Duodenal mucosa (tissue), 2 donors: ENCODE measurements around the gene LRRC36.
A peak's percentile ranks its signal among the peaks of the same experiment; 100 is the strongest.

Experiments used
- H3K27ac ChIP-seq: one replicate; pipeline ENCODE4 v1.7.0; 2013; ENCODE audit warnings: low read depth, low read length
- H3K27me3 ChIP-seq, 2 donors: one replicate each; pipeline ENCODE4 v1.7.0; 2013; ENCODE audit warnings: low read length in 2 of 2, control low read depth in 1 of 2; ENCODE audit not compliant: insufficient read depth in 2 of 2, control insufficient read depth in 1 of 2
- H3K36me3 ChIP-seq, 2 donors: one replicate each; pipeline ENCODE4 v1.7.0; 2013; ENCODE audit warnings: low read length in 2 of 2, control low read depth in 1 of 2; ENCODE audit not compliant: insufficient read depth in 2 of 2, control insufficient read depth in 1 of 2
- H3K4me1 ChIP-seq, 2 donors: one replicate each; pipeline ENCODE4 v1.7.0; 2013; ENCODE audit warnings: low read length in 2 of 2, control low read depth in 1 of 2; ENCODE audit not compliant: insufficient read depth in 2 of 2, control insufficient read depth in 1 of 2
- H3K4me3 ChIP-seq, 2 donors: one replicate each; pipeline ENCODE4 v1.7.0; 2013; ENCODE audit warnings: low read length in 2 of 2, low read depth in 1 of 2
- H3K9ac ChIP-seq, 2 donors: one replicate each; pipeline ENCODE4 v1.7.0; 2013; ENCODE audit warnings: low read length in 2 of 2, low read depth in 1 of 2
- H3K9me3 ChIP-seq, 2 donors: one replicate each; pipeline ENCODE4 v1.7.0; 2013; ENCODE audit warnings: low read length in 2 of 2, control low read depth in 1 of 2; ENCODE audit not compliant: control insufficient read depth in 1 of 2

LRRC36 gene

GRCh38 chr16:67430977-67431774 lies 104.6 kb downstream of the LRRC36 start, which contains the start of gene HSD11B2:
TSS of gene HSD11B2 (plus strand) at chr16:67431121. CDS start at chr16:67431249, 128 bp downstream.
- Histone ChIP-seq H3K9me3 (no peaks in the 10 kb centered on the region), H3K4me3 (peak within 1 kb of the TSS; percentile 77 to 82), H3K4me1 (peaks cover 30 to 38% of the 10 kb centered on the region in 2 donors), H3K36me3 (peaks cover 6 to 8% of the 10 kb centered on the region in 2 donors), H3K27me3 (no peaks in the 10 kb centered on the region), H3K9ac (peak within 1 kb of the TSS; percentile 94 to 98), H3K27ac (peak within 1 kb of the TSS; percentile 97)

DNA sequence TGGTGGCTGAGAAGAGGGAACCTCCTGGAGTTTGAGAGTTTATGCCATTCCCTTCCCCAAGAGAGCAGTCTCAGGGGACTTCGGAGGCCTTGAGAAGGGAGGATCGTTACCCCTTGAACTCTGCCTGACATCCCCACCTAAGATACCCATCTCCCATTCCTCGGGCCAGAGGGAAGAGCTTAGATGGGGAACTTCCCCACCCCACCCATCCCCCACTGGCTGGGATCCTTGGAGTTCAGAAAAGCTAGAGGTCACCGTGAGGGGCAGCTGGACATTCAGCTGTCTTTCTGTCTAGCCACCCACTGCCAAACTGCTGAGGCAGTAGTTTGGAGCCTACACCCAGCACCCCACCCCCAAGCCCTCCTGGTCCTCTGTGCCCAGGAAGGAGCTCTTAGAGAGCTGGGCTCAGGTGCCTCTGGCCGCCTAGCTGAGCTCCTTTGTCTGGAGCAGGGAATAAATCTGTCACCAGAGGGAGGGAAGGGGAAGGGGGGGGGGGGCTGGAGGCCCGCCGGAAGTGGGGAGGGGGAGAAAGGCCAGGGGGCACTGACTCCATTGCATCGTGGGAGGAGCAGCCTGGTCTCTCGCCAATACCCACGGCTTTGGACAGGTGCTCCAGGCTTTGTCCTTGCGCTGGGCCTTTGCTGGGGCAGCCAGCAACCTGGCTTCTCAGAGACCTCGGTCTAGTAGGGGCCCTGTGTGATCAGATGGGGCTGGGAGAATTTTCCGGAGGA lies 105.3 kb downstream of the LRRC36 start:
- H3K36me3 ChIP-seq, result peaks cover 9 to 14% of the 10 kb centered on the region in 2 donors
- H3K9ac ChIP-seq, result peak overlapping the region; percentile 93 to 94
- H3K4me1 ChIP-seq, result peaks cover 30 to 38% of the 10 kb centered on the region in 2 donors
- peak overlapping the region; percentile 77 to 82 for H3K4me3 ChIP-seq
- H3K27me3 ChIP-seq, result no peaks in the 10 kb centered on the region
- peak overlapping the region; percentile 82 for H3K27ac ChIP-seq
- H3K9me3 ChIP-seq, result no peaks in the 10 kb centered on the region

DNA sequence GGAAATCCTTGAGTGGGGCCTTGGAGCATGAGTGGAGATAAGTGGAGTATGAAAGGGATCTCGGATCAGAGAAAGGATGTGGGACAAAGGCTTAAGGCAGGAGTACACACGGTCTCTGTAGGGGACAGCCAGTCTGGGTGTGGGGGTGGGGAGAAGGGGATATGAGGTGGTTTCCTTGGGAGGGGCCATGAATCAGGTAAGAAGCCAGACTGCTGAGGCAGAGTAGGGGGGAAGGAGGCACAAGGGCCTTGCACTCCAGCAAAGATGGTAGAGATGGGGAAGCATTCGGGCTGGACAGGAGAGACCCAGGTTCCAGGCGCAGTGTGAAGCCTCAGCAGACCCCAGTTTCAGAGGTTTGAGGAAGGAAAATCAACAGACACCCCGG lies 105.9 kb downstream of the LRRC36 start:
- H3K9me3 ChIP-seq, result no peaks in the 10 kb centered on the region
- H3K27me3 ChIP-seq, result no peaks in the 10 kb centered on the region
- H3K9ac ChIP-seq, result peak overlapping the region; percentile 79 to 93
- H3K4me1 ChIP-seq, result peaks cover 30 to 38% of the 10 kb centered on the region in 2 donors
- peak overlapping the region; percentile 82 for H3K27ac ChIP-seq
- peaks cover 9 to 20% of the 10 kb centered on the region in 2 donors for H3K36me3 ChIP-seq
- H3K4me3 ChIP-seq, result peak overlapping the region; percentile 77 to 82

GRCh38 chr16:67433131-67433719 lies 106.6 kb downstream of the LRRC36 start:
- H3K4me3 ChIP-seq, result peak overlapping the region; percentile 77 to 82
- peaks cover 16 to 27% of the 10 kb centered on the region in 2 donors for H3K36me3 ChIP-seq
- no peaks in the 10 kb centered on the region for H3K27me3 ChIP-seq
- peak overlapping the region; percentile 15 for H3K27ac ChIP-seq
- H3K4me1 ChIP-seq, result peaks cover 24 to 37% of the 10 kb centered on the region in 2 donors
- H3K9ac ChIP-seq, result peak overlapping the region; percentile 79 to 93
- H3K9me3 ChIP-seq, result no peaks in the 10 kb centered on the region
